GM13977 (cell line): ENCODE measurements around the gene SYNE1.

ENCODE experiments used
- DNase-seq: peaks from one replicate; pipeline ENCODE4 v3.0.0; 2012; ENCODE audit warnings: low spot score
- in situ Hi-C: fragments of 300-500 bp; cut with MboI; formaldehyde crosslinking; loops from one replicate; pipeline ENCODE4 v1.12.0; 2022; ENCODE audit warnings: low sequenced_read_pairs, low pct_unique_long_range_greater_than_20kb, mixed read lengths, inconsistent platforms; ENCODE audit not compliant: unreplicated experiment
- TF ChIP-seq, protein P1 (sequence below): IDR thresholded peaks from 2 replicates; pipeline ENCODE4 v1.5.1; 2012; ENCODE audit warnings: mild to moderate bottlenecking, control low read depth; ENCODE audit not compliant: insufficient read depth; ENCODE audit errors: extremely low read depth, missing control alignments

Gene SYNE1

DNA sequence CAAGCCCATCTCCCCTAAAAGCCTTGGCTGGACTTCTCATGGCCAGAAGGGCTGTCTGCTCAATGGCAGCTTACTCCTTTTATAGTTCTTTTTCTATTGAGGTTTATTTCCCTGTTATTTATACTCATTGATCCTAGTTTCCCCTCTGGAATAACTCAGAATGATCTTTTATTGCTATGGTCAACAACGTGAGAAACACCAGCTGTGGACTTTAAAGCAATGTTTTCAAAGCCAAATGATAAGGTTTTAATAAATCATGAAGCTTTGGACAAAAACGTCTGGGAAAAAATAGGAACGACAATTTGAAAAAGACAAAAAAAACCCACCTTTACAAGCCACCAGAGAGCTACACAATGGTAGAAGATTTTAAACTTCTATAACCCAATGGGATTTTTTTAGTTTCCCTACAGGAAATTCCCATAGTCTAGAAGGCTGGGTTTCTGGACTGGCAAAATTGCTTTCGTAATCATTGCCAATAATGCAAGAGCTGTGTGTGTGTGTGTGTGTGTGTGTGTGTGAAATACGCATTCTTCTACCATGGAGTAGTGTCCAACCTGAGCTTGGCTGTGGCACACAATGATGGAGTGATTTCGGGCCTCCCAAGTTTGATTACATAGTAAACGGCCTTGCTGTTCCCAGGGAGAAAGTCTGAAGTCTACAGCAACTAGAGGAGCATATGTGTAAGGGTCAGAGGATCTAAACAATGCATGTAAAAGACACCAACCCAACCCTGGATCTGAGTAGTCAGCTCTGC, 396.0 kb downstream of the SYNE1 start:
- TF ChIP-seq, protein P1, sequence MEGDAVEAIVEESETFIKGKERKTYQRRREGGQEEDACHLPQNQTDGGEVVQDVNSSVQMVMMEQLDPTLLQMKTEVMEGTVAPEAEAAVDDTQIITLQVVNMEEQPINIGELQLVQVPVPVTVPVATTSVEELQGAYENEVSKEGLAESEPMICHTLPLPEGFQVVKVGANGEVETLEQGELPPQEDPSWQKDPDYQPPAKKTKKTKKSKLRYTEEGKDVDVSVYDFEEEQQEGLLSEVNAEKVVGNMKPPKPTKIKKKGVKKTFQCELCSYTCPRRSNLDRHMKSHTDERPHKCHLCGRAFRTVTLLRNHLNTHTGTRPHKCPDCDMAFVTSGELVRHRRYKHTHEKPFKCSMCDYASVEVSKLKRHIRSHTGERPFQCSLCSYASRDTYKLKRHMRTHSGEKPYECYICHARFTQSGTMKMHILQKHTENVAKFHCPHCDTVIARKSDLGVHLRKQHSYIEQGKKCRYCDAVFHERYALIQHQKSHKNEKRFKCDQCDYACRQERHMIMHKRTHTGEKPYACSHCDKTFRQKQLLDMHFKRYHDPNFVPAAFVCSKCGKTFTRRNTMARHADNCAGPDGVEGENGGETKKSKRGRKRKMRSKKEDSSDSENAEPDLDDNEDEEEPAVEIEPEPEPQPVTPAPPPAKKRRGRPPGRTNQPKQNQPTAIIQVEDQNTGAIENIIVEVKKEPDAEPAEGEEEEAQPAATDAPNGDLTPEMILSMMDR = no peak
- no peak for DNase-seq
- in situ Hi-C loops = no loop called here

DNA sequence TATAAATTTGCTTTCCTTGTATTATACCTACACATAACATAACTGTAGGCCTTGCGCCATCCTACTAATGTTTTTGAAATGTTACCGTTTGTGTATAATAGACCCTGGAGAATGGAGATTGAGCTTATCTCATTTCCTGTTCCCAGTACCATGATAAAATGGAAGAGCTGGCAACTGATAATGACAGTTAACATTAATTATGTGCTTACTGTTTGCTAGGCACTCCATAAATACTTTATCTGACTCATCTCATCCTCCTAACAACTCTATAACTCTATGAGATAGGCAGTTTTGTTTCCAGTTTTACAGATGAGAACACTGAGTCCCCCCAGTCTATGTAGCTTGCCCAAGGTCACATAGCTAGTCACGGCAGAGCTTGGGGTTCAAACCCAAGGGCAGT, 396.7 kb downstream of the SYNE1 start:
- TF ChIP-seq, protein P1 = no peak
- in situ Hi-C loops = no loop called here
- no peak for DNase-seq

- no peak for DNase-seq
- TF ChIP-seq, protein P1 = no peak
- in situ Hi-C loops = no loop called here
Observed at GRCh38 chr6:152236370-152237097, 400.6 kb downstream of the SYNE1 start.

- no peak for DNase-seq
- in situ Hi-C loops = no loop called here
- TF ChIP-seq, protein P1 = no peak
Observed at GRCh38 chr6:152233547-152234320, 403.4 kb downstream of the SYNE1 start.

DNA sequence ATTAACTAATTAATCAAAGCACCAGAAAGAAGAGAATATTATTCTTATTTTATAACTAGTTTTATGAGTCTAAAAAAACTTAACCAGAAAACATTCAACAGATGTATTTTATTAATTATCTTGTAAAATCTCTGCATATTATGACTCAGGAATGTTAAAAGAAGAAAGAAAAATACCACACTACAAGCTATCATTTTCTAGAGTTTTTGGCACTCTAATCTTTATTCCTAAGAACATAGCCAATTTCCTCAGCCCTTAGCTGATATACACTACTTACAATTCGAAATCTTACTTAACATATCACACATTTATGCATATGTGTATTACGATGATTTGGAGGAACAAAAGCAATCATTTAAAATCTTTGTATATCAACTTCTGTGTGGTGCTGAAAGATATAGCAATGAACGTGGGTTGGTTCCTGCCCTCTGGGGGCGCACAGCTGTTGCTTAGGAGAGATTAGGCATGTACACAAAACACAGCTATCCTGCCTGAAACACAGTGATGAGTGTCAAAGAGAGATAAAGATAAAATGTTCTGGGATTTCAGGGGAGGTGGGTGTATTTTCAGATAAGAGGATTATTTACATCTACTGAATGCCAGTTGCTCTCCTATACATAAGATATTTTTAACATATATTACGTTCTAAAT, 404.5 kb downstream of the SYNE1 start:
- DNase-seq = no peak
- in situ Hi-C loops = no loop called here
- TF ChIP-seq, protein P1 = no peak

DNA sequence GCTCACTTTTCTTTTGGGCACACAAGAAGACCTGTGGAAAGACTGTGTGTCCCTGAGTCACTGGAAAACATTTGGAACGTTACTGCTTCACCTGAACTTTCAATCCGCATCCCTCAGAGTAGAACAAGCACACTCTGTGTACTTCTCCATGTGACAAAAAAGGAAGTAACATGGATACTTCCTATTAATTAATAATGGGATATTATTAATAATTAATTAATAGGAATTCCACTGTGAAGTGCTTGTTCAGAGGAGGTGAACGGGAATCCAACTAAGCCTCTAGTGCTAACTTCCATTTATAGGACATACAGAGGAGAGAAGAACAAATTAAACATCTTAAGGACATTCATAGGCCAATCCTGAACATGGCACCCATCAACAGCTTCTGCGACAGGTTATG, 407.8 kb downstream of the SYNE1 start:
- TF ChIP-seq, protein P1 = no peak
- in situ Hi-C loops = no loop called here
- DNase-seq = no peak
